Smooth muscle cell of the brain vasculature (primary cell): Measurements from ENCODE around the gene PTPN1.
"Not testable (repeated sequence)": the region's sequence is repeated elsewhere in the genome, so short reads cannot be mapped to it uniquely, and the experiment has no call there.

Experiments used
- DNase-seq: peaks from one replicate; pipeline ENCODE4 v3.0.0-alpha.2; 2012; ENCODE audit warnings: low read depth, low spot score

PTPN1 gene

GRCh38 chr20:50590348-50590664 lies 80.1 kb downstream of the PTPN1 start:
- no peak for DNase-seq

GRCh38 chr20:50591233-50591852 lies 81.2 kb downstream of the PTPN1 start:
- DNase-seq = no peak

GRCh38 chr20:50592282-50593004 lies 82.3 kb downstream of the PTPN1 start:
- no peak for DNase-seq

- no peak for DNase-seq
These were observed 82.8 kb downstream of the PTPN1 start for GRCh38 chr20:50593005-50593335.

GRCh38 chr20:50594231-50594590 lies 84.0 kb downstream of the PTPN1 start:
- no peak for DNase-seq

- no peak for DNase-seq
These were observed 84.6 kb downstream of the PTPN1 start for GRCh38 chr20:50594591-50595432.

- DNase-seq = no peak
These were observed 85.3 kb downstream of the PTPN1 start for GRCh38 chr20:50595433-50595895.

- DNase-seq = no peak
These were observed 86.0 kb downstream of the PTPN1 start for GRCh38 chr20:50595988-50596693.

- no peak for DNase-seq
These were observed 86.5 kb downstream of the PTPN1 start for GRCh38 chr20:50596694-50597021.

GRCh38 chr20:50597406-50597969 lies 87.3 kb downstream of the PTPN1 start:
- DNase-seq = no peak

- no peak for DNase-seq
These were observed 87.9 kb downstream of the PTPN1 start for GRCh38 chr20:50598074-50598473.

- not testable (repeated sequence) for DNase-seq
These were observed 88.6 kb downstream of the PTPN1 start for GRCh38 chr20:50598768-50599167.

GRCh38 chr20:50600281-50600895 lies 90.2 kb downstream of the PTPN1 start:
- no peak for DNase-seq

GRCh38 chr20:50601511-50602431 lies 91.6 kb downstream of the PTPN1 start:
- no peak for DNase-seq

GRCh38 chr20:50602432-50603088 lies 92.4 kb downstream of the PTPN1 start:
- no peak for DNase-seq

GRCh38 chr20:50604451-50604850 lies 94.3 kb downstream of the PTPN1 start:
- no peak for DNase-seq

GRCh38 chr20:50605136-50605535 lies 95.0 kb downstream of the PTPN1 start:
- no peak for DNase-seq

- DNase-seq = no peak
These were observed 97.3 kb downstream of the PTPN1 start for GRCh38 chr20:50607436-50607835.

- no peak for DNase-seq
These were observed 97.9 kb downstream of the PTPN1 start for GRCh38 chr20:50607850-50608749.
